Psoas muscle (tissue), 8 donors: ENCODE data around the gene EIF4B. TPM values are rescaled to one million over a fixed set of nuclear protein-coding genes. Genes with fewer than 3 reads are reported as not detected.

ENCODE experiments used
- ATAC-seq, 4 donors: fragments of 200-7000 bp; cut with Tn5 transposase; one replicate each; pipeline ENCODE4 v1.9.1; 2020; ENCODE audit warnings: moderate library complexity in 3 of 4, mild to moderate bottlenecking in 2 of 4
- DNase-seq, 2 donors: peaks; one replicate each; pipeline ENCODE4 v3.0.0-alpha.2; 2020
- H3K27ac ChIP-seq: fragments of 200-600 bp; one replicate; pipeline ENCODE4 v1.8.0; 2022
- H3K27me3 ChIP-seq, 3 donors: fragments of 200-600 bp in 1 of 3; one replicate each; pipeline versions ENCODE4 v1.6.1 to v1.8.0; 2013 to 2022; ENCODE audit warnings: low read length in 2 of 3, mild to moderate bottlenecking in 2 of 3, moderate library complexity in 1 of 3; ENCODE audit not compliant: insufficient read depth in 3 of 3
- H3K36me3 ChIP-seq, 2 donors: fragments of 200-600 bp in 1 of 2; one replicate each; pipeline versions ENCODE4 v1.6.1 to v1.8.0; 2013 to 2022; ENCODE audit warnings: low read depth in 1 of 2, mild to moderate bottlenecking in 1 of 2, moderate library complexity in 1 of 2; ENCODE audit not compliant: insufficient read depth in 1 of 2
- H3K4me1 ChIP-seq: fragments of 200-600 bp; one replicate; pipeline ENCODE4 v1.8.0; 2022
- H3K4me3 ChIP-seq: fragments of 200-600 bp; one replicate; pipeline ENCODE4 v1.8.0; 2022; ENCODE audit warnings: mild to moderate bottlenecking
- H3K9me3 ChIP-seq: fragments of 200-600 bp; one replicate; pipeline ENCODE4 v1.8.0; 2022
- CTCF ChIP-seq: fragments of 200-600 bp; IDR thresholded peaks from one replicate; pipeline ENCODE4 v1.8.0; 2022; ENCODE audit warnings: antibody characterized with exemption
- WGBS, 3 donors: extraction: QIAGEN DNeasy Blood & Tissue Kit; methylation state at CpG; one replicate each; pipeline versions ENCODE4 v1.1.6 to v1.1.7; 2013; 5-methylcytosine and 5-hydroxymethylcytosine counted together
- intact Hi-C, 2 donors: fragments of 100-400 bp; cut with DNase I; formaldehyde crosslinking; loops; one replicate each; pipeline versions ENCODE4 v1.11.0 to v1.14.2; 2022
- polyA plus RNA-seq, 3 donors: library from polyadenylated mRNA; stranded (reverse); fragments of 200-250 nt; gene quantifications; one replicate each; pipeline ENCODE4 v1.2.3, GENCODE V29; 2013
- total RNA-seq, 4 donors: library from RNA; stranded (reverse); fragmentation: NEBNext Ultra II Directional in 2 of 4; extraction: Animal tissue kit (Norgen Biotek cat#: 25700) in 2 of 4; gene quantifications; one replicate each; pipeline versions ENCODE4 v1.2.1 to v1.2.4, GENCODE V29; 2021 to 2023
- donor health status: healthy with polysubstance abuse.
- donor health status: DM: no; HTN: no; CAD: no; lungs with moderate emphysema.
- donor health status: Bipolar disorder and iron deficiency.
- donor health status: healthy.
- donor health status: DM: yes; HTN: yes; CAD: no.
- donor health status: DM: no; HTN: no; CAD: no.
- donor health status: DM: no; HTN: no; CAD: no.
- donor health status: DM: yes; HTN: yes; CAD: no.

The EIF4B gene
- total and polyA plus RNA-seq, 7 donors = 150 to 669 (median 565) TPM

GRCh38 chr12:53065470-53065869 is 59.2 kb downstream of the EIF4B start:
- peaks cover 0 to 65% of the 10 kb centered on the region in 2 donors for H3K36me3 ChIP-seq
- intact Hi-C loops = loop anchor here (1.0 to 5.0 kb wide), 2 partner anchors 34 to 132 kb away; no protein-coding TSS in a partner anchor
- H3K27me3 ChIP-seq = no peaks in the 10 kb centered on the region
- peaks cover 23% of the 10 kb centered on the region for H3K4me1 ChIP-seq
- no peak for TF ChIP-seq CTCF
- H3K4me3 ChIP-seq = no peak overlapping the region
- ATAC-seq (peak in 3 of 4 donors; percentile 9 to 18 (median 12)), DNase-seq (peak; percentile 22 to 59)
- WGBS, 3 donors = 69 to 75% (median 69%) methylated on average over 7 of the region's 7 CpGs
- peak overlapping the region; percentile 61 for H3K27ac ChIP-seq
- no peaks in the 10 kb centered on the region for H3K9me3 ChIP-seq

DNA sequence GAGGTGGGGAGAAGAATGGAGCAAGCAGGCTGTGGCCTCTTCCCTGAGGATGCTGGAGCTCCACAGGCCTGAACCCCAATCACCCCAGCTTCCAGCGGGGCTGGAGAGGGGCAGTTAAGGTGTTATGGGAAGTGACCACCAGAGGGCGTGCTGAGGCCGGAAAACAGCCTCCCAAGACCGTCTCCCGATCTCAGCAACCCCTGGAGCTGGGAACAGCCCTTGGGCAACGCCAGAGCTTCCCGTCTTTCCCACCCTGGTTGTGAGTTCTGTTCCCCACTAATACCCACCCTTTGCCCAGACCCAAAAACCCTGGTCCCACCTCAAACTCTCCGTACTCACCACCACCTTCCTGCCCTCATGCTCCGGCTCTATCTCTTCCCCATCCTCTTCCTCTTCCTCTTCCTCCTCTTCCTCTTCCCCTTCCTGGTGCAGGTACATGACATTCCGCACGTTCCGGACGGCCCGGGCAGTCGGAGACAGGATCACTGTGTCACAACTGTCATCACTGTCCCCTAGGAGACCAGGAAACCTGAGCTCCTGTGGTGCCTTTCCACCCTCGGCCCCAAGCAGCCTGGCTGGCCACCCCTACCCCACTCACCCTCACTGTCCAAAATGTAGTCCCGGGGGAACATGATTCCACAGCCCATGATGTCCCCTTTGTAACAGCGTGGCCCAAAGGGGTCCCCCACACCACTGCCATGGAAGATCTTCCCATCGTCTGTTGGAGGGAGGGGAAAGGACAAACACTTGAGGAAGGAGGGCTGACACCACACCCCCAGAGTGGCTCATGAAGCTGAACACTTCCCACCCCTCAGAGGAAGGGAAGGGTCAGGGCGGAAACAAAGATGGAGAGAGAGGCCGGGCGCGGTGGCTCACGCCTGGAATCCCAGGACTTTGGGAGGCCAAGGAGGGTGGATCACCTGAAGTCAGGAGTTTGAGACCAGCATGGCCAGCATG is 60.0 kb downstream of the EIF4B start:
- peak overlapping the region; percentile 61 for H3K27ac ChIP-seq
- peaks cover 20% of the 10 kb centered on the region for H3K4me1 ChIP-seq
- DNase-seq (peak; percentile 82 to 93), ATAC-seq (peak; percentile 64 to 76 (median 72))
- no peaks in the 10 kb centered on the region for H3K27me3 ChIP-seq
- WGBS, 3 donors = 32 to 34% (median 33%) methylated on average over 24 of the region's 24 CpGs
- H3K4me3 ChIP-seq = peak overlapping the region; percentile 22
- intact Hi-C loops = loop anchor here (1.0 to 5.0 kb wide), 3 partner anchors 33 to 131 kb away; no protein-coding TSS in a partner anchor
- H3K9me3 ChIP-seq = no peaks in the 10 kb centered on the region
- H3K36me3 ChIP-seq = peaks cover 0 to 64% of the 10 kb centered on the region in 2 donors
- peak; percentile 90 for TF ChIP-seq CTCF

GRCh38 chr12:53067074-53067992 is 61.1 kb downstream of the EIF4B start:
- 70 to 76% (median 76%) methylated on average over 7 of the region's 7 CpGs for WGBS, 3 donors
- Histone ChIP-seq H3K4me1 (peaks cover 23% of the 10 kb centered on the region), H3K36me3 (peaks cover 0 to 64% of the 10 kb centered on the region in 2 donors), H3K4me3 (no peak overlapping the region), H3K9me3 (no peaks in the 10 kb centered on the region), H3K27ac (no peak overlapping the region), H3K27me3 (no peaks in the 10 kb centered on the region)
- intact Hi-C loops = loop anchor here in 1 of 2 donors (2.0 to 5.0 kb wide), 2 partner anchors 31 to 130 kb away; no protein-coding TSS in a partner anchor
- no peak for TF ChIP-seq CTCF
- ATAC-seq = no peak
- no peak for DNase-seq

- H3K36me3 ChIP-seq = peaks cover 0 to 61% of the 10 kb centered on the region in 2 donors
- intact Hi-C loops = loop anchor here (1.0 to 5.0 kb wide), 3 partner anchors 31 to 129 kb away; no protein-coding TSS in a partner anchor
- peaks cover 23% of the 10 kb centered on the region for H3K4me1 ChIP-seq
- WGBS, 3 donors = 79 to 85% (median 82%) methylated on average over 13 of the region's 13 CpGs
- no peak for TF ChIP-seq CTCF
- no peak for ATAC-seq
- no peaks in the 10 kb centered on the region for H3K27me3 ChIP-seq
- DNase-seq = no peak
- H3K4me3 ChIP-seq = no peak overlapping the region
- no peak overlapping the region for H3K27ac ChIP-seq
- H3K9me3 ChIP-seq = no peaks in the 10 kb centered on the region
These were observed 61.9 kb downstream of the EIF4B start for GRCh38 chr12:53067993-53068770.
